ENCODE results near the gene INTS6. TPM values are rescaled to one million over a fixed set of nuclear protein-coding genes. Genes with fewer than 3 reads are reported as not detected.

INTS6 gene
- total RNA-seq = 10 to 100 TPM; 38.1 to 51.6 TPM
- 10 to 100 TPM in 1 of 2 donors, 1 to 10 TPM in 1; 9.8 to 12.2 TPM for polyA plus RNA-seq
- long read RNA-seq, donor 1, partial matches to known transcripts = 2 of 11 reads
- long read RNA-seq, donor 1, other reads (novel, unspliced or antisense) = 7 of 11 reads
- long read RNA-seq, donor 2, transcript INTS6-201 (18 exons, 3,662 nt) = major isoform, 7 of 27 reads
- long read RNA-seq, donor 2, partial matches to known transcripts = 7 of 27 reads
- long read RNA-seq, donor 2, other reads (novel, unspliced or antisense) = 12 of 27 reads

- Histone ChIP-seq H3K9me3 (ENCODE audit: control insufficient read depth, low read length) (no peaks in the 10 kb centered on the region), H3K4me3 (ENCODE audit: low read length in 2 of 2) (peak within 1 kb of the TSS; percentile 79 to 100), H3K36me3 (ENCODE audit: control insufficient read depth in 1 of 2, insufficient read depth in 2 of 2, low read length in 1 of 2) (no peaks in the 10 kb centered on the region), H3K4me1 (ENCODE audit: control insufficient read depth in 1 of 2, insufficient read depth in 2 of 2, low read length in 2 of 2) (peaks cover 0 to 3% of the 10 kb centered on the region in 2 donors), H3K27ac (ENCODE audit: low read depth in 1 of 2, low read length in 2 of 2) (peak within 1 kb of the TSS; percentile 88 to 100), H3K27me3 (ENCODE audit: control insufficient read depth in 1 of 2, insufficient read depth in 2 of 2, low read length in 1 of 2) (peaks cover 0 to 2% of the 10 kb centered on the region in 2 donors)
- intact Hi-C loops (cut with DNase I) = loop anchor here (1.0 to 5.0 kb wide), 4 partner anchors 131 to 350 kb away; partner anchors contain the start of gene DHRS12 (in 1 of the 2)
- peak; percentile 99 for DNase-seq
- peak; percentile 97 for ATAC-seq (ENCODE audit: low FRiP score)
- WGBS, 2 donors = 0 to 1% methylated on average over 44 to 69 of the region's 69 CpGs
These were observed at the start of gene INTS6 for GRCh38 chr13:51452361-51453206. Gene INTS6, minus strand, starts transcription at chr13:51453036. Its CDS starts 511 bp downstream, at chr13:51452525.

GRCh38 chr13:51502153-51502651 is 49.4 kb upstream of the INTS6 start:
- intact Hi-C loops (cut with DNase I) = no loop called here
- Histone ChIP-seq H3K4me1 (ENCODE audit: control insufficient read depth in 1 of 2, insufficient read depth in 2 of 2, low read length in 2 of 2) (no peaks in the 10 kb centered on the region), H3K4me3 (ENCODE audit: low read length in 2 of 2) (no peak overlapping the region), H3K36me3 (ENCODE audit: control insufficient read depth in 1 of 2, insufficient read depth in 2 of 2, low read length in 1 of 2) (no peaks in the 10 kb centered on the region), H3K27me3 (ENCODE audit: control insufficient read depth in 1 of 2, insufficient read depth in 2 of 2, low read length in 1 of 2) (no peaks in the 10 kb centered on the region), H3K9me3 (ENCODE audit: control insufficient read depth, low read length) (no peaks in the 10 kb centered on the region), H3K27ac (ENCODE audit: low read depth in 1 of 2, low read length in 2 of 2) (no peak overlapping the region)
- no peak for ATAC-seq (ENCODE audit: low FRiP score)
- DNase-seq = no peak

GRCh38 chr13:51501592-51502152 is 48.8 kb upstream of the INTS6 start:
- Histone ChIP-seq H3K4me3 (ENCODE audit: low read length in 2 of 2) (no peak overlapping the region), H3K27ac (ENCODE audit: low read depth in 1 of 2, low read length in 2 of 2) (no peak overlapping the region), H3K36me3 (ENCODE audit: control insufficient read depth in 1 of 2, insufficient read depth in 2 of 2, low read length in 1 of 2) (no peaks in the 10 kb centered on the region), H3K9me3 (ENCODE audit: control insufficient read depth, low read length) (no peaks in the 10 kb centered on the region), H3K27me3 (ENCODE audit: control insufficient read depth in 1 of 2, insufficient read depth in 2 of 2, low read length in 1 of 2) (no peaks in the 10 kb centered on the region), H3K4me1 (ENCODE audit: control insufficient read depth in 1 of 2, insufficient read depth in 2 of 2, low read length in 2 of 2) (no peaks in the 10 kb centered on the region)
- ATAC-seq (ENCODE audit: low FRiP score) = no peak
- 67 to 76% methylated on average over 1 of the region's 1 CpG for WGBS, 2 donors
- intact Hi-C loops (cut with DNase I) = no loop called here
- DNase-seq = no peak

GRCh38 chr13:51501096-51501495 is 48.3 kb upstream of the INTS6 start:
- H3K4me1 ChIP-seq (ENCODE audit: control insufficient read depth in 1 of 2, insufficient read depth in 2 of 2, low read length in 2 of 2) = no peaks in the 10 kb centered on the region
- intact Hi-C loops (cut with DNase I) = no loop called here
- DNase-seq = no peak
- 81 to 87% methylated on average over 4 of the region's 4 CpGs for WGBS, 2 donors
- H3K36me3 ChIP-seq (ENCODE audit: control insufficient read depth in 1 of 2, insufficient read depth in 2 of 2, low read length in 1 of 2) = no peaks in the 10 kb centered on the region
- ATAC-seq (ENCODE audit: low FRiP score) = no peak
- H3K27ac ChIP-seq (ENCODE audit: low read depth in 1 of 2, low read length in 2 of 2) = no peak overlapping the region
- no peak overlapping the region for H3K4me3 ChIP-seq (ENCODE audit: low read length in 2 of 2)
- no peaks in the 10 kb centered on the region for H3K27me3 ChIP-seq (ENCODE audit: control insufficient read depth in 1 of 2, insufficient read depth in 2 of 2, low read length in 1 of 2)
- no peaks in the 10 kb centered on the region for H3K9me3 ChIP-seq (ENCODE audit: control insufficient read depth, low read length)

GRCh38 chr13:51500687-51501086 is 47.9 kb upstream of the INTS6 start:
- Histone ChIP-seq H3K4me3 (ENCODE audit: low read length in 2 of 2) (no peak overlapping the region), H3K4me1 (ENCODE audit: control insufficient read depth in 1 of 2, insufficient read depth in 2 of 2, low read length in 2 of 2) (no peaks in the 10 kb centered on the region), H3K9me3 (ENCODE audit: control insufficient read depth, low read length) (no peaks in the 10 kb centered on the region), H3K27ac (ENCODE audit: low read depth in 1 of 2, low read length in 2 of 2) (no peak overlapping the region), H3K27me3 (ENCODE audit: control insufficient read depth in 1 of 2, insufficient read depth in 2 of 2, low read length in 1 of 2) (no peaks in the 10 kb centered on the region), H3K36me3 (ENCODE audit: control insufficient read depth in 1 of 2, insufficient read depth in 2 of 2, low read length in 1 of 2) (no peaks in the 10 kb centered on the region)
- intact Hi-C loops (cut with DNase I) = no loop called here
- WGBS, 2 donors = 27 to 42% methylated on average over 2 of the region's 2 CpGs
- DNase-seq (no peak), ATAC-seq (ENCODE audit: low FRiP score) (no peak)

- WGBS, 2 donors = 91 to 92% methylated on average over 4 of the region's 4 CpGs
- H3K4me3 ChIP-seq (ENCODE audit: low read length in 2 of 2) = no peak overlapping the region
- no peaks in the 10 kb centered on the region for H3K36me3 ChIP-seq (ENCODE audit: control insufficient read depth in 1 of 2, insufficient read depth in 2 of 2, low read length in 1 of 2)
- intact Hi-C loops (cut with DNase I) = no loop called here
- ATAC-seq (ENCODE audit: low FRiP score) (no peak), DNase-seq (no peak)
- no peaks in the 10 kb centered on the region for H3K4me1 ChIP-seq (ENCODE audit: control insufficient read depth in 1 of 2, insufficient read depth in 2 of 2, low read length in 2 of 2)
- H3K9me3 ChIP-seq (ENCODE audit: control insufficient read depth, low read length) = no peaks in the 10 kb centered on the region
- H3K27me3 ChIP-seq (ENCODE audit: control insufficient read depth in 1 of 2, insufficient read depth in 2 of 2, low read length in 1 of 2) = no peaks in the 10 kb centered on the region
- no peak overlapping the region for H3K27ac ChIP-seq (ENCODE audit: low read depth in 1 of 2, low read length in 2 of 2)
These were observed 47.0 kb upstream of the INTS6 start for GRCh38 chr13:51499841-51500240.

GRCh38 chr13:51495316-51495715 is 42.5 kb upstream of the INTS6 start:
- Histone ChIP-seq H3K4me1 (ENCODE audit: control insufficient read depth in 1 of 2, insufficient read depth in 2 of 2, low read length in 2 of 2) (no peaks in the 10 kb centered on the region), H3K4me3 (ENCODE audit: low read length in 2 of 2) (no peak overlapping the region), H3K9me3 (ENCODE audit: control insufficient read depth, low read length) (peaks cover 1% of the 10 kb centered on the region), H3K27ac (ENCODE audit: low read depth in 1 of 2, low read length in 2 of 2) (no peak overlapping the region), H3K36me3 (ENCODE audit: control insufficient read depth in 1 of 2, insufficient read depth in 2 of 2, low read length in 1 of 2) (no peaks in the 10 kb centered on the region), H3K27me3 (ENCODE audit: control insufficient read depth in 1 of 2, insufficient read depth in 2 of 2, low read length in 1 of 2) (peaks cover 0 to 1% of the 10 kb centered on the region in 2 donors)
- 20 to 26% methylated on average over 1 of the region's 1 CpG for WGBS, 2 donors
- intact Hi-C loops (cut with DNase I) = no loop called here
- no peak for DNase-seq
- no peak for ATAC-seq (ENCODE audit: low FRiP score)

- H3K4me1 ChIP-seq (ENCODE audit: control insufficient read depth in 1 of 2, insufficient read depth in 2 of 2, low read length in 2 of 2) = no peaks in the 10 kb centered on the region
- ATAC-seq (ENCODE audit: low FRiP score) = no peak
- peaks cover 0 to 1% of the 10 kb centered on the region in 2 donors for H3K27me3 ChIP-seq (ENCODE audit: control insufficient read depth in 1 of 2, insufficient read depth in 2 of 2, low read length in 1 of 2)
- H3K4me3 ChIP-seq (ENCODE audit: low read length in 2 of 2) = no peak overlapping the region
- intact Hi-C loops (cut with DNase I) = no loop called here
- no peak for DNase-seq
- peaks cover 1% of the 10 kb centered on the region for H3K9me3 ChIP-seq (ENCODE audit: control insufficient read depth, low read length)
- H3K36me3 ChIP-seq (ENCODE audit: control insufficient read depth in 1 of 2, insufficient read depth in 2 of 2, low read length in 1 of 2) = no peaks in the 10 kb centered on the region
- H3K27ac ChIP-seq (ENCODE audit: low read depth in 1 of 2, low read length in 2 of 2) = no peak overlapping the region
These were observed 41.3 kb upstream of the INTS6 start for GRCh38 chr13:51494156-51494555.

All from aorta (tissue), 5 donors.